ENCODE measurements around the gene HK2. TPM values are rescaled to one million over a fixed set of nuclear protein-coding genes. Genes with fewer than 3 reads are reported as not detected.
"Not testable (repeated sequence)": the region's sequence is repeated elsewhere in the genome, so short reads cannot be mapped to it uniquely, and the experiment has no call there.

The HK2 gene
- total RNA-seq, 2 donors from 2014 or later, result 18.5 to 84.5 TPM

GRCh38 chr2:74849228-74849892 lies 15.4 kb downstream of the HK2 start:
- Mint-ChIP-seq H3K36me3 (peaks cover under 1 to 19% of the 10 kb centered on the region in 2 donors), H3K27ac (peak overlapping the region; percentile 77 to 91), H3K9me3 (no peaks in the 10 kb centered on the region)
- DNase-seq (ENCODE audit: low spot score in 2 of 2) (no peak), ATAC-seq (peak; percentile 57 to 72)

- peak overlapping the region in 1 of 2 donors; percentile 14 for H3K27ac Mint-ChIP-seq
- H3K9me3 Mint-ChIP-seq, result no peaks in the 10 kb centered on the region
- peaks cover 11 to 30% of the 10 kb centered on the region in 2 donors for H3K36me3 Mint-ChIP-seq
- no peak for ATAC-seq
- no peak for DNase-seq (ENCODE audit: low spot score in 2 of 2)
Measured at GRCh38 chr2:74850496-74851190, 16.7 kb downstream of the HK2 start.

GRCh38 chr2:74851191-74851566 lies 17.3 kb downstream of the HK2 start:
- no peak for DNase-seq (ENCODE audit: low spot score in 2 of 2)
- Mint-ChIP-seq H3K27ac (peak overlapping the region in 1 of 2 donors; percentile 14), H3K36me3 (peaks cover 13 to 30% of the 10 kb centered on the region in 2 donors), H3K9me3 (no peaks in the 10 kb centered on the region)
- ATAC-seq, result no peak

GRCh38 chr2:74853360-74853759 lies 19.4 kb downstream of the HK2 start:
- H3K27ac Mint-ChIP-seq; DNase-seq (ENCODE audit: low spot score in 2 of 2); H3K9me3 Mint-ChIP-seq; ATAC-seq: not testable (repeated sequence)
- peaks cover 13 to 21% of the 10 kb centered on the region in 2 donors for H3K36me3 Mint-ChIP-seq

GRCh38 chr2:74854401-74854800 lies 20.5 kb downstream of the HK2 start:
- Mint-ChIP-seq H3K27ac (peak overlapping the region in 1 of 2 donors; percentile 50), H3K9me3 (no peaks in the 10 kb centered on the region), H3K36me3 (peaks cover 13 to 21% of the 10 kb centered on the region in 2 donors)
- DNase-seq (ENCODE audit: low spot score in 2 of 2), result no peak
- ATAC-seq, result no peak

- not testable (repeated sequence) for H3K9me3 Mint-ChIP-seq; ATAC-seq; DNase-seq (ENCODE audit: low spot score in 2 of 2)
- H3K36me3 Mint-ChIP-seq, result peaks cover 13 to 28% of the 10 kb centered on the region in 2 donors
- peak overlapping the region; percentile 35 to 86 for H3K27ac Mint-ChIP-seq
Measured at GRCh38 chr2:74855114-74855707, 21.3 kb downstream of the HK2 start.

- H3K27ac Mint-ChIP-seq, result peak overlapping the region in 1 of 2 donors; percentile 35
- peaks cover 13 to 27% of the 10 kb centered on the region in 2 donors for H3K36me3 Mint-ChIP-seq
- DNase-seq (ENCODE audit: low spot score in 2 of 2) (no peak), ATAC-seq (no peak)
- H3K9me3 Mint-ChIP-seq, result no peaks in the 10 kb centered on the region
Measured at GRCh38 chr2:74856004-74856578, 22.2 kb downstream of the HK2 start.

GRCh38 chr2:74856599-74856998 lies 22.7 kb downstream of the HK2 start:
- H3K36me3 Mint-ChIP-seq, result peaks cover 13 to 26% of the 10 kb centered on the region in 2 donors

GRCh38 chr2:74857215-74857614 lies 23.3 kb downstream of the HK2 start:
- peak overlapping the region in 1 of 2 donors; percentile 15 for H3K27ac Mint-ChIP-seq
- H3K9me3 Mint-ChIP-seq, result no peaks in the 10 kb centered on the region
- no peak for ATAC-seq
- DNase-seq (ENCODE audit: low spot score in 2 of 2), result no peak
- peaks cover 13 to 26% of the 10 kb centered on the region in 2 donors for H3K36me3 Mint-ChIP-seq

More at GRCh38 chr2:74856599-74856998, 22.7 kb downstream of the HK2 start:
- H3K27ac Mint-ChIP-seq, result no peak overlapping the region
- ATAC-seq (no peak), DNase-seq (ENCODE audit: low spot score in 2 of 2) (no peak)
- H3K9me3 Mint-ChIP-seq, result no peaks in the 10 kb centered on the region

- H3K9me3 Mint-ChIP-seq, result no peaks in the 10 kb centered on the region
- DNase-seq (ENCODE audit: low spot score in 2 of 2) (no peak), ATAC-seq (no peak)
- peak overlapping the region in 1 of 2 donors; percentile 15 for H3K27ac Mint-ChIP-seq
- peaks cover 13 to 26% of the 10 kb centered on the region in 2 donors for H3K36me3 Mint-ChIP-seq
Measured at GRCh38 chr2:74857725-74858124, 23.8 kb downstream of the HK2 start.

GRCh38 chr2:74858281-74858680 lies 24.4 kb downstream of the HK2 start:
- Mint-ChIP-seq H3K27ac (no peak overlapping the region), H3K9me3 (no peaks in the 10 kb centered on the region), H3K36me3 (peaks cover 13 to 26% of the 10 kb centered on the region in 2 donors)
- ATAC-seq (no peak), DNase-seq (ENCODE audit: low spot score in 2 of 2) (no peak)

- no peak for ATAC-seq
- Mint-ChIP-seq H3K9me3 (no peaks in the 10 kb centered on the region), H3K36me3 (peaks cover 8 to 20% of the 10 kb centered on the region in 2 donors), H3K27ac (no peak overlapping the region)
- no peak for DNase-seq (ENCODE audit: low spot score in 2 of 2)
Measured at GRCh38 chr2:74860079-74860478, 26.2 kb downstream of the HK2 start.

GRCh38 chr2:74860521-74860920 lies 26.6 kb downstream of the HK2 start:
- ATAC-seq, result no peak
- DNase-seq (ENCODE audit: low spot score in 2 of 2), result no peak
- no peaks in the 10 kb centered on the region for H3K9me3 Mint-ChIP-seq
- H3K36me3 Mint-ChIP-seq, result peaks cover 4 to 16% of the 10 kb centered on the region in 2 donors
- no peak overlapping the region for H3K27ac Mint-ChIP-seq

- DNase-seq (ENCODE audit: low spot score in 2 of 2) (no peak), ATAC-seq (no peak)
- peaks cover 0 to 15% of the 10 kb centered on the region in 2 donors for H3K36me3 Mint-ChIP-seq
- no peak overlapping the region for H3K27ac Mint-ChIP-seq
- H3K9me3 Mint-ChIP-seq, result no peaks in the 10 kb centered on the region
Measured at GRCh38 chr2:74861531-74861930, 27.6 kb downstream of the HK2 start.

GRCh38 chr2:74862020-74862964 lies 28.4 kb downstream of the HK2 start:
- no peak for ATAC-seq
- Mint-ChIP-seq H3K9me3 (no peaks in the 10 kb centered on the region), H3K36me3 (peaks cover 0 to 22% of the 10 kb centered on the region in 2 donors), H3K27ac (no peak overlapping the region)
- DNase-seq (ENCODE audit: low spot score in 2 of 2), result no peak

GRCh38 chr2:74863802-74864248 lies 29.9 kb downstream of the HK2 start:
- peaks cover 9 to 32% of the 10 kb centered on the region in 2 donors for H3K36me3 Mint-ChIP-seq
- DNase-seq (ENCODE audit: low spot score in 2 of 2) (no peak), ATAC-seq (no peak)
- no peaks in the 10 kb centered on the region for H3K9me3 Mint-ChIP-seq
- H3K27ac Mint-ChIP-seq, result no peak overlapping the region
